GM11168 (cell line): Measurements from ENCODE around the gene MYL5.
"Not testable (repeated sequence)": the region's sequence is repeated elsewhere in the genome, so short reads cannot be mapped to it uniquely, and the experiment has no call there.

Experiments used
- in situ Hi-C: fragments of 300-500 bp; cut with MboI; formaldehyde crosslinking; loops from one replicate; pipeline ENCODE4 v1.12.0; 2022; ENCODE audit warnings: low sequenced_read_pairs; ENCODE audit not compliant: unreplicated experiment

The MYL5 gene

DNA sequence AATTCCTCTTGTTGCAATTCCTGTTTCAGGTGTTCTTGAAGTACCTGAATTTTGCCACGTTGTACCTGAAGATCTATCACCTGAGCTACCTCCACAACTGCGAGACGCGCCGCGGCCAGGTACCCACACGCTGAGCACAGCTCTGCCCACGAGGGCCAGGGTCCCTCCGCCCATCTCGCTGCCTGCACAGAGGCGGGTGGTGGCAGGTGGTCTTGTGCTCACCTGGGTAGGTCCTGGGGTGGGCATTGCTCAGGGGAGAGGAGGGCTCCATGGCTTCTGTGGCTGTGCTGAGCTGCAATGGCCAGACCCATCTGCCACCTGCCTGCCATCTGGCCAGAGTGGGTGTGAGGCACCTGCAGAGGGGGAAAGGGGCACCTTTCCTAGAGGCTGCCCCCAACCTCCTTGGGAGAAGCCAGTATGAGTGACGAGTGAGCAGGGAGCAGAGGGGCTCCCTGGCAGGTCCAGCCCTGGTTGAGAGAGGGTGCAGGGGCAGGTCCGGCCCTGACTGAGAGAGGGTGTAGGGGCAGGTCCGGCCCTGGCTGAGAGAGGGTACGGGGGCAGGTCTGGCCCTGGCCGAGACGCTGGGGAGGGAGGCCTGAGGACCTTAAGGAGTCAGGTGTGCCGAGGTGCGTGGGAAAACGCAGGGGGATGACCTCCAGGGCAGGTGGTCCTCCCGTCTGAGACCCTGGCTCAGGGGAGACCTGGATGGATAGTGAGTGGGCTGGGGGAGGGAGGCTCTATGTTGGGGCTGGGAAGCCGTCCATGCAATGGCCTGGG, 38.3 kb upstream of the MYL5 start:
- in situ Hi-C loops, result no loop called here

DNA sequence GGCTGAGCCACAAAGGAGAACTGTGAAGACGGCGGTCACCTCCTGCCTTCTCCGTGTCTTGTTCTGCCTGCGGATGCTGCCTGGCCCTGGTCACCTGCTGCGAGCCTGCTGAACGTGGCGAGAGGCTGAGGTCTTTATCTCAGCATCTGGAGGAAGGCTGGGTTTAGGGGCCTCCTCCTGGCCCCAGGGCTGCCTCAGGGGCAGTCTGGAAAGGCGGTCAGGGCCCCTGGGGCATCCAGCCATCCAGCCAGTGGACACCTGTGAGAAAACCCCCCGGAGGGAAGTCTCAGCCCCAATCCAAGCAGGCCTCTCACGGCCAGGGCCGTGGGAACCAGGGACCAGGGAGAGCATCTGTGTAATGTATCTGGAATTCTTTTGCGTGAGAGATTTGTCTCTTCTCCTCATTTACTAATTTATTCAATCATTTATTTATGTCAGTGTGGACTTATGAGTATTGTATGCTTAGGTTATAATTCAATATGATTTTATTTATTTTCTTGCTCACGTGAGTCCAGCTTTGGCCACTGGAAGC, 37.6 kb upstream of the MYL5 start:
- in situ Hi-C loops, result no loop called here

DNA sequence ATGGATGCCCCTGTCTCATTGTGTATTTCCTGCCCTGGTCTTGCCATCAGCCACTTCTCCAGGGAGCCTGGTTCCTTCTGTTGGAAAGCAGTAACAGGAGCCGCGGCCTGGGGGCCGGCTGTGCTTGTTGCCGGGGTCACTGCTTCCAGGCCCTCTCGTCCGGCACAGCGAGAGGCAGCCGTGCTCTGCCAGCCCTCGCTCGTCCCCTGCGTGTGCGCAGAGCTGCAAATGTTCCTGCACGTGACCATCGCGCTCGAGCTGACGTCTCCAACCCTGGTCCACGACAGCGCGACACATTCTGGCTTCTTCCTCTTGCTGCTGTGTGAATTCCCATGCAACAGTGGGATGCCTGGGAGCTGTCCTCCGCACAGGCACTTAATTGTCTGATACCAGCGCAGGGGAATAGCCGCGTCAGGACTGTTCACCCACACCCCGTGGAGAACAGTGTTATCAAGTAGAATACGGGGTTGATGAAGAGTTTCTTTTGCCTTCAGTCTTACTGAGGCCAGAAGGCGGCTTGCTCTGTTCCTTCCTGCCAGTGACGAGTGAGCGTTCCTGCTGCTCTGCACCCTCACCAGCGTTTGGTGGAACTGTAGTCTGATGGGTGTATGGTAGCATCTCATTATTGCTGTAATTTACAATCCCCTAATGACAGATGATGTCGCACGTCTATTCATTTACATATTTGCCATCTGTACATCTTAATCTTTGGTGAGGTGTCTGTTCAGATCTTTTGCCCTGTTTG, 36.6 kb upstream of the MYL5 start:
- in situ Hi-C loops, result no loop called here

DNA sequence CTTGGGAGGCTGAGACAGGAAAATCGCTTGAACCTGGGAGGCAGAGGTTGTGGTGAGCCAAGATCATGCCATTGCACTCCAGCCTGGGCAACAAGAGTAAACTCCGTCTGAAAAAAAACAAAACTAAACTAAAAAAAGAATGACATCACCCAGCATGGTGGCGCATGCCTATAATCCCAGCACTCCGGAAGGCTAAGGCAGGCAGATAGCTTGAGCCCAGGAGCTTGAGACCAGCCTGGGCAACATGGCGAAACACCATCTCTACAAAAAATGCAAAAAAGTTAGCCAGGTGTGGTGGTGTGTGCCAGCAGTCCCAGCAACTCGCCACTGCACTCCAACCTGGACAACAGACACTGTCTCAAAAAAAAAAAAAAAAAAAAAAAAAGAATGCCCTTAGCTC, 32.0 kb upstream of the MYL5 start:
- in situ Hi-C loops, result not testable (repeated sequence)

DNA sequence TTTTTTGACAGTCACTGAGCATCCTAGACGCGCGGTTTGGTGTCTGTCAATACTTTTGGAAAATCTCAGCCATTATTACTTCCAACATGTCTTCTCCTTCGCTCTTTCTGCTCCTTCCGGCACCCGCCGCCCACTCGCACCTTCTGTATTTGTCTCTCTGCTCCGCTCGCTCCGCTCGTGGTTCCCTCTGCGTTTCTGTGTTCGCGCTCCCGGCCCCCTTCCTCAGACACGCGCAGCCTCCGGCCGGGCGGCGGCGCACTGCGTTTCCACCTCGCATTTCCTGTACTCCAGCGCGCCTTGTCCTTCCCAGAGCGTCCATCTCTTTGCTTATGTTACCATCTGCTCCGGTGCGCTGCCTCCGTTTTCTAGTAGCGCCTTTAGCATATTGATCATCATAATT, 27.9 kb upstream of the MYL5 start:
- in situ Hi-C loops, result no loop called here

DNA sequence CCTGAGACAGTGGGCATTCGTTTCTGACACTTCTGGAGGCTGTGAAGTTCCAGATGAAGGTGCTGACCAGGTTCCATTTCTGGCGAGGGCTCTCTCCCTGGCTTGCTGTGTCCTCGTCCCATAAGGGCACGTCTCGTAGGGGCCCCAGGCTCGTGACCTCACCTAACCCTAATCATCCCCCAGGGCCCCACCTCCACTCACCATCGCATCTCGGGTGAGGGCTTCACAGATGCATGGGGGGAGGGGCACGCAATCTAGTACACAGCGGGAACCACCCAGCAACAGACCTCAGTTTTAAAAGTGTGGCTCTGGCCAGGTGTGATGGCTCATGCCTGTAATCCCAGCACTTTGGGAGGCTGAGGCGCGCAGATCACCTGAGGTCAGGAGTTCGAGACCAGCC, 26.9 kb upstream of the MYL5 start:
- in situ Hi-C loops, result no loop called here

DNA sequence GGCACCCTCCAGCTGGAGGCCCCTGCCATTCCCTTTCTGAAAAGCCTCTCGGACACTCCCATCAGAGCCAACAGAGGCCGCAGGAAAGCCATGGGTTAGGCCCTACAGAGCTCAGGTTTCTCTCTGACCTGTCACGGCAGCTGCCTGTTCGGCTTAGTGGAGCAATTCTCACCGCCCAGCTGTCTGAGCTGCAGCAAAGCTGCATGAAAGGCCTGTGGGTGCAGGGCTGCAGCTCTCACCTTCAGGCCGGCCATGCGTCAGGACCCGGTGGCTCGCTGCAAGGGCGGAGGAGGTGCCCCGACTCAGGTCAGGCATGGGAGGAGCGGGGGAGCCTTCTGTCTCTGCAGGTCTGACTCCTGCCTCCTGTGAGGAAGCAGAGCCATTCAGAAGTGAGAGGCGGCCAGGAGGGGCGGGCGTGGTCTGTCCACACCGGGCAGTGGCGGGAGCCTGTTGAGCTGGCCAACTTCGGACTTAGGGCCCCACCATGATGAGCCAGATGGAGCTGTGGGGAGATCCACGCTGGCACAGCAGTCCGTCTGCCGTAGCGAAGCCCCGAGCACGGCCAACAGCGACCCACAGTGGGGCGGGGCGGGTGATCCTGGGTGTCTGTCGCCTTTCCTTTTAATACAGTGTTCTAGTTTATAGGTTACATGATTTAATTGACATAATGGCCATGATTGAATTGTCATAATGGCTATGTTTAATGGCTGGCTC, 25.6 kb upstream of the MYL5 start:
- in situ Hi-C loops, result no loop called here

DNA sequence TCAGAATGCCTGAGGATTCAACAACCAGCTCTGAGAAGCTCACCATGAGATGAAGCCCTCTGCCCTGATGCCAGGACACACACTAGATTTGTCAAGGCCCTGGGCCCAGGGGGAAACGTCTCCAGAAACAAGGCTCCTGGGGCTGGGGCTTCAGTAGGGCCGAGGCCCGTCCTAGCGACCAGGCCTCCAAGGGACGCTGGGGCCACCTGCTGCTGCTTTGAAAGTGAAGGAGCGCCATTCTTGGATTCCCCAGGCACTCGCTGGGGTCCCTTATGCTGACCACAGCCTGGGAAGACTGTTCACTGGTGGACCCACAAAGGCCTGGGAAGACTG, 25.1 kb upstream of the MYL5 start:
- in situ Hi-C loops, result no loop called here

DNA sequence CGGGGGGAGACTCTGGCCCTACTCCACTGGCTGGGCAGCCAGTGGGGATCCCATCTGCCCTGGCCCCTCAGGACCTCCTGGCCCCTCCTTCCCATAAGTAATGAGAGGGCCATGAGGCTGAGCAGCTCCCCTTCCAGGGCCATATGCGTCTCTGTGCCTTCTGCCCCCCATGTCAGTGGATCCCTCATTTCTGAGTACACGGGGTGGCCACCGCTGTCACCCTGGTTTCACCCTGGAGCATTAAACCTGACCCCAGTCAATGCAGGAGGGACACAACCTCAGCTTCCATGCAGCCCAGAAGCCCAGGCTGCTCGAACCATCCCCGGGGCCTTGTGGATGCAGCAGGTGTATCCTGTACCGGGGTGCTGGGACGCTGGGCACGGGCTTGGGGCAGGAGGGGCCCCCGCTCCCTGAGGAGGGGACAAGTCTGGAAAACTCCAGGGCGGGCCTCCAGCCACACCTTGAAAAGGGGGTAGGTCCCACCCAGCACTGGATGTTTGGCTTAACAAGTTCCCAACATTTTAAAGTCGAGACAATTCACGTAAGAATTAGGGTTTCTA, 24.5 kb upstream of the MYL5 start:
- in situ Hi-C loops, result no loop called here

DNA sequence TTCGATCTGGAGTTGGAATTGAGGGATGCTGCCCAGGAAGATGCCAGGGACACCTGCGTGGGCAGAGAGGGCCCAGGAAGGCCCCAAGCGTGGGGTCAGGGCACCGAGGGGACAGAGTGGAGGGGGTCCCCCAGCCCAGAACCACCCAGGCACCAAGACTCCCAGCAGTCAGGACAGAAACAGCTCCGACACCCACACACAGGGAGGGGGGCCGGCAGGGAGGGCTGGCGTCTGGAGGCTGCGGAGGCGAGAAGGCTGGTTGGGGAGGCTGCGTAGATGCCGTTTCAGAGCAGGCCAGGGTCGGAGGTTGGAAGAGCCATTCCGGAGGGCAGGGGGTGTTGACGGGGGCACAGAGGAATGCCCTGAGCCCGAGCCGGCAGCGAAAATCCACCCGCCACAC, 23.9 kb upstream of the MYL5 start:
- in situ Hi-C loops, result no loop called here

DNA sequence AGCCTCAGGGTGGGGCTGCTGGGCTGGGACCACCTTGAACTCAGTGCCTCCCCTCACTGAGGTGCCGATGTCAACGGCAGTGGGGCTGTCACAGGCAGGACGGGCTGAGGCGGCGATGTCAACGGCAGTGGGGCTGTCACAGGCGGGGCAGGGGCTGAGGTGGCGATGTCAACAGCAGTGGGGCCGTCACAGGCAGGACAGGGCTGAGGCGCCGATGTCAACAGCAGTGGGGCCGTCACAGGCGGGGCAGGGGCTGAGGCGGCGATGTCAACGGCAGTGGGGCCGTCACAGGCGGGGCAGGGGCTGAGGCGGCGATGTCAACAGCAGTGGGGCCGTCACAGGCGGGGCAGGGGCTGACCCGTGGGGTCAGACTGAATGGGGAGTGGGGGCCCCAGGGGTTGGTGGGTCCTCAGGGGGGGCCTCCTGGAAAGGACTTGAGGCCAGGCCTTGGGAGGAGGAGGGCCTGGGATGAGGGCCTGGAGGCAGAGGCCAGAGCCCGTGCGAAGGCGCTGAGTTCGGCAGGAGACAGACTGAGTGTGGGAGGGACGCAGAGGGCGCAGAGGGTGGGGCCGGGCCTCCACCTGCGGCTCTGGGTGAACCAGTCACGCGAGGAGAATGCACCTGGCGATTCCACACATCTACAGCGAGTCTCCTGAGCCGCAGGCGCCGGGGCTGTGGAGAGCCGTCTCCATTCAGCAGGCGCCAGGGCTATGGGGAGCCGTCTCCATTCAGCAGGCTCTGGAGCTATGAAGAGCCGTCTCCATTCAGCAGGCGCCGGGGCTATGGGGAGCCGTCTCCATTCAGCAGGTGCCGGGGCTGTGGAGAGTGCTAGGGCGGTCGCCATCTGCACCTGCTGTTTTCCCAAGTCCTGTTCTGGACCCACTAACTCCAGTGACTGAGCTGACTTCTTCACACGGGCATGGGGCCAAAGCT, 23.1 kb upstream of the MYL5 start:
- in situ Hi-C loops, result no loop called here

DNA sequence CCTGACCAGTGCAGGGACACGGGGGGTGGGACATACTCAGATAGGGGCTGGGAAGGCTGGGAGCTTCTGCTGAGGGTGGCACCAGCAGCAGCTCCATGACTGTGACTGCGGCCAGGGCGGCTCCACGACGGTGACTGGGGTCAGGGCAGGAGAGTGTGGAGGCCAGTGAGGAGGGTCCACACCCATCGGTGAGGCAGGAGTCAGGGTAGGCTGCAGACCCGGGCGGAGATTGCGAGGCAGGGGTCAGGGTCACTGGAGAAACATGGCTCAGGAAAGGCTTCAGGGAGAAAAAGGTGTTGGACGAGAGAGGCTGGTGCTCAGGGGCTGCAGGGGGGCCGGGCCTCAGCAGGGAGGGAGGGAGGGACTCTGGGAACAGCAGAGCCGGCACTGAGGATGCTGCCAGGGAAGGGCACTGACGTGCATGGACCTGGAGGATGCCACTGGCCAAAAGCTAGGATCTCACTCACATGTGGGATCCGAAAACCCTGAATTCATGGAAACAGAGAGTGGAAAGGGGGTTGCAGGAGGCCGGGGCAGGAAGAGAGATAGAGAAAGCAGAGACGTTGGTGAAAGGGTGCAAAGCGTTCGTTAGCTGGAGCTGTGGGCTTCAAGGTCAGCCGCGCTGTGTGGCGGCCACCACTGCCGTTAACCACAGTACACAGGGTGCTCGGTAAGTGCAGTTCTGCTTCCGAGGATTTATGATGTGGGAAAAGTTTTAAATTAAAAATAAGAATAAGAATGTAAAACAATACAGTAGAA, 22.3 kb upstream of the MYL5 start:
- in situ Hi-C loops, result no loop called here

DNA sequence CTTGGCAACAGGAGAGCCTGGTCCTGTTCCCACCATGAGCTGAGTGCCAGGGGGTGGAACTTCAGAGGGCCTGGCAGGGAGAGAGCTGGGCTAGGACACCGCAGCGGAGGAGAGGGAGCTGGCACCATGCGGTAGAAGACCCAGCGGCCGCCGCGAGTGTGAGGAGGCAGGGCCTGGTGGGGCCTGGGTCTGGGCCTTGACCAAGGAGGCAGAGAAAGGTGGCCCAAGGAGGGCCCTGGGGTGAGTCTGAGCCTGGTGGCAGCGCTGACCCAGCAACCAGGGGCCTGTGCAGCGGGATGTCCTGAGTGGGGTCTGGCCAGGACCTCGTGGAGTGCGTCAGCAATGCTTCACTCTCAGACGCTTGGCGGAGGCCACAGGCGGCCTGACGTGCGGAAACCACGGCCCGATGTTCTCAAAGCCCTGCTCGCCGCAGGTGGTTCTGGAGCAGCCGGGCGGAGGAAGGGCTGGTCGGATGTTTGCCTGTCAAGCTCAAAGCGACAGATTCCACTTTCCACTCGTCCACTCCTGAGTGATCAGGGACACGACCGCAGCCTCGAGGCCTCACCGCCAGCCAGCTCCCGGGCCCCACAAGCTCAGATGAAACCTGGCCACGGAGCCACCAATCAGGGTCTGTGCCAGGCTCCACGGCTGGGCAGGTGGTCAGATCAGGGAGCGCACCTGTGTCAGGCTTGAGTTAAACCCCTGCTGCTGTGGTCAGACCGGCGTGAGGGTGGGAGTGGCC, 21.1 kb upstream of the MYL5 start:
- in situ Hi-C loops, result no loop called here

DNA sequence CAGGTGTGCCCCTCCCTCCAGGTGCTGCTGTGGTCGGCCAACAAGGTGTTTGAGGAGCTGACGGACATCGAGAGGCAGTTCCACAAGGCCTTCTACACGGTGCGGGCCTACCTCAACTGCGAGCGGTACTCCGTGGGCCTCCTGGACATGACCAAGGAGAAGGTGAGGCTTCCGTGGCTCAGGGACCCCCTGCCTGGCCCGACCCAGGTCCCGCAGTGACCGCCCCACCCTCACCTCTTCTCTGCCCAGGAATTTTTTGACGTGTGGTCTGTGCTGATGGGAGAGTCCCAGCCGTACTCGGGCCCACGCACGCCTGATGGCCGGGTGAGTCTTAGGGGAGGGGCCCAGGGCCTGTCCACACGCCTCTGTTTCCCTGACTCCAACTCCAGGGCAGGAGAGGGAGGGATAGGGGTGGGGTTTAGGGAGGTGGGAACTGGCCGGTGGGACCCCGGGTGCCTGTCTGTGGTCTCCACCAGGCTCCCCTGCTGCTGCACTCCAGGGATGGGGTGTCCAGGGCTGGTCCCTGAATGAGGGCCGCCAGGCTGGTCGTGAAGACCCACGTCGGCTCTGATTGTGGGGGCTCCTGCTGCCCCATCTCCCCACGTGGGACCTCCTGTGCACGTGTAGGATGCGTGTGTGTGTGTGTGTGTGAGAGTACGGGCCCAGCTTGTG, 20.4 kb upstream of the MYL5 start:
- in situ Hi-C loops, result no loop called here

DNA sequence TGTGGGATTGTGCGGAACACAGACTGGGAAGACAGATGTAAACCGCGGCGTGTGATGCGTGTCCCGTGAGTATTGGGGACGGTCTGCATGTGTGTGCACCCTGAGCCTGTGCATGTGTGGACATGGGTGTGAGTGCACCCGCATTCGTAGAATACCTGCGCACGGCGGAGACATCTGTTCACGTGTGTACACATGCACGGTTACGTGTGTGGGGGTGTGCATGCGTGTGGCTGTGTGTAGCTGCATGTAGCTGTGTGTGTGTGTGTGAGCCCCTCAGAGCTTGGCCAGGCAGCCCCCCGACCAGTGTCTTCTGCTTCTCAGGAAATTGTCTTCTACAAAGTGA, 19.9 kb upstream of the MYL5 start:
- in situ Hi-C loops, result no loop called here

DNA sequence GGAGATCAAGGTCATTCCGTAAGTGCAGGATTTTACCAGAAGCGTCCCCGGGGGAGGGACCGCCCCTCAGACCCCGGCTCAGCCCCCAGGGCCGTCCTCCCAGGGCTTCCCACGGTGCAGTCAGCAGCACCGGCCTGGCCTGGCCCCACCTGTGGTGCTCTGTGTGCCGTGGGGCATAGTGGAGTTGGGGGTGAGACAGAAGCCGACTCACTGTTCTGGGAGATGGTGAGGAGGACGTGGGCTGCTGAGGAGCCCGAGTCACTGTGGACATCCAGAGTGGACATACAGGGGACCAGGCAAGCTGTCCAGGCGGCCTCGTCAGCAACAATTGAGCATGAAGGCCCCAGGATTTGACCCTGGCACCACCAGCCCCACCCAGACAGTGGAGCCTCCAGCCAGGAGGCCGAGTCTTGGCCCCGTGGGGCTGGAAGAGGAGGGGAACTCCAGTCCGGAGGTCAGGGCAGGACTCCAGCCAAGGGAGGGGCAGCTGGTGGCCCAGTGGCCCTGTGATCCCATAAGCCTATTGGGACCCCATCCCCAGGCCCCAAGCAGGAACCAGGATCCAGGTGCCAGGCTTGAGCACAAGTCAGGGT, 19.4 kb upstream of the MYL5 start:
- in situ Hi-C loops, result no loop called here

DNA sequence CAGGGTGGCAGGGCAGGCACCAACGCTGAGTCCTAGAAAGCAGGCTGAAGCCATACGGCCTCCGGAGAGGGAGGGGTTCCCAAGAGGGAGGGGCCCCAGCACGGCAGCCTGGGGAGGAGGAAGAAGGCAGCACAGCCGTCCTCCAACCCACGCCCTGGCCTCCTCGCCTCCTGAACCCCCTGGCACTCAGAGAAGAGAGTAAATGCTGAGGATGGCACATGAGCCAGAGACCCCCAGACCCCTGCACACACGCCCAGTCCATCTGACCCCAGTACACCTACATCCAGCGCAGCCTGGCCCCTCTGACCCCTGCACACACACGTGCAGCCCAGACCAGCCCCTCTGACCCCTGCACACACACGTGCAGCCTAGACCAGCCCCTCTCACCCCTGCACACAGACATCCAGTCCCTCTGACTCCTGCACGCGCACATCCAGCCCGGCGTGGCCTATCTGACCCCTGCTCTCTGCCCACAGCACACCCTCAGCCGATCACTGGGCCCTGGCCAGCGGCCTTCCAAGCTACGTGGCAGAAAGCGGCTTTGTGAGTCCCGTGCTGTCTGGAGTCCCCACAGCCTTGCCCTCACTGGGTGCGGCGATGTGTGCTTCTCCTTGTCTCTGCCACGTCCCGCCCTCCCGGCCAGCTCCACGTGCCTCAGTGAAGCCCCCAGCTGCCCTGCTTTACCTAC, 18.7 kb upstream of the MYL5 start:
- in situ Hi-C loops, result no loop called here
